K562 (cell line): Measurements from ENCODE around the gene AIF1. TPM values are rescaled to one million over a fixed set of nuclear protein-coding genes. Genes with fewer than 3 reads are reported as not detected.
A peak's percentile ranks its signal among the peaks of the same experiment; 100 is the strongest.

Experiments used
- ATAC-seq: fragments of 200-7000 bp; cut with Tn5 transposase; 3 replicates; pipeline ENCODE4 v1.9.1; 2020; ENCODE audit warnings: moderate library complexity
- BruUV-seq: library from RNA; stranded (reverse); fragments of 400-500 nt; replicated peaks from 2 replicates; lab custom pipeline; 2021; lab: Mats Ljungman, UMichigan
- CTCF ChIA-PET: fragments of 300-600 bp; formaldehyde crosslinking; extraction: SDS; loops from one replicate; lab custom pipeline; 2021; ENCODE audit warnings: low intra/inter-chr PET ratio; lab: Yijun Ruan, JAX
- POLR2A ChIA-PET: fragments of 300-600, 350-650 bp; sonication (Branson Sonifier 250); formaldehyde crosslinking; extraction: SDS; loops from one replicate; lab custom pipeline; 2021; ENCODE audit warnings: antibody characterized with exemption, inconsistent platforms; lab: Yijun Ruan, JAX
- DNase-seq, 4 experiments: peaks; one replicate each; pipeline versions ENCODE4 v3.0.0 to v3.0.0-alpha.2; 2011 to 2018; ENCODE audit warnings: low spot score in 3 of 4, mixed read lengths in 3 of 4; ENCODE audit errors: extremely low read depth in 1 of 4
- FAIRE-seq: peaks from 2 replicates; lab custom pipeline; 2011; peaks lifted over from hg19 to GRCh38; lab: Jason Lieb, UNC
- H2AFZ ChIP-seq: 2 replicates; pipeline ENCODE4 v1.6.0; 2011; ENCODE audit warnings: low read depth, low read length, control low read depth, inconsistent platforms
- H3K27ac ChIP-seq: fragments of 200-600 bp; 3 replicates; pipeline ENCODE4 v1.8.0; 2011; ENCODE audit warnings: low read depth, mild to moderate bottlenecking, control low read depth, inconsistent platforms, low read length, moderate library complexity, mixed read lengths; ENCODE audit errors: extremely low read depth
- H3K27me3 ChIP-seq, 2 experiments: fragments of 300-600 bp in 1 of 2; 2 replicates in 1 of 2; 3 replicates in 1 of 2; pipeline versions ENCODE4 v1.6.0 to v1.8.0; 2011; ENCODE audit warnings: inconsistent platforms in 2 of 2, low read length in 2 of 2, mild to moderate bottlenecking in 1 of 2, mixed read lengths in 1 of 2, moderate library complexity in 1 of 2; ENCODE audit not compliant: control insufficient read depth in 2 of 2, insufficient read depth in 2 of 2
- H3K36me3 ChIP-seq: fragments of 300-600 bp; 3 replicates; pipeline ENCODE4 v1.8.0; 2011; ENCODE audit warnings: mild to moderate bottlenecking, low read length, inconsistent platforms; ENCODE audit not compliant: control insufficient read depth, insufficient read depth
- H3K4me1 ChIP-seq, 2 experiments: fragments of 200-600 bp in 1 of 2; replicated peaks in 1 of 2; 2 replicates in 1 of 2; 3 replicates in 1 of 2; pipeline versions ENCODE4 v1.5.1 to v1.8.0; 2011; ENCODE audit warnings: inconsistent platforms in 2 of 2, low read length in 2 of 2, mild to moderate bottlenecking in 1 of 2, mixed read lengths in 1 of 2, moderate library complexity in 1 of 2; ENCODE audit not compliant: control insufficient read depth in 2 of 2, insufficient read depth in 2 of 2
- H3K4me2 ChIP-seq: 2 replicates; pipeline ENCODE4 v1.6.1; 2011; ENCODE audit warnings: low read length, control low read depth, inconsistent platforms, mixed read lengths; ENCODE audit not compliant: insufficient read depth
- H3K4me3 ChIP-seq: fragments of 200-600 bp; sonication (generic), shearing (Covaris generic); 2 replicates; pipeline ENCODE4 v1.5.1; 2016; ENCODE audit warnings: control low read depth, inconsistent platforms
- H3K79me2 ChIP-seq: fragments of 200-600 bp; 3 replicates; pipeline ENCODE4 v1.8.0; 2011; ENCODE audit warnings: low read length, inconsistent platforms; ENCODE audit not compliant: control insufficient read depth, insufficient read depth
- H3K9ac ChIP-seq, 2 experiments: 2 replicates each; pipeline versions ENCODE4 v1.6.0 to v1.6.1; 2011; ENCODE audit warnings: low read depth in 2 of 2, low read length in 2 of 2, control low read depth in 1 of 2, inconsistent platforms in 1 of 2, mild to moderate bottlenecking in 1 of 2, mixed read lengths in 1 of 2; ENCODE audit not compliant: insufficient read depth in 1 of 2
- H3K9me1 ChIP-seq: one replicate; pipeline ENCODE4 v1.6.0; 2011; ENCODE audit warnings: inconsistent platforms, mild to moderate bottlenecking, low read length, moderate library complexity; ENCODE audit not compliant: control insufficient read depth, insufficient read depth
- H3K9me3 ChIP-seq: replicated peaks from 2 replicates; pipeline ENCODE4 v1.5.1; 2011; ENCODE audit warnings: low read depth, low read length, inconsistent platforms; ENCODE audit not compliant: control insufficient read depth, insufficient read depth
- H4K20me1 ChIP-seq: replicated peaks from 2 replicates; pipeline ENCODE4 v1.6.1; 2011; ENCODE audit warnings: low read length, inconsistent platforms, mixed read lengths; ENCODE audit not compliant: control insufficient read depth, insufficient read depth
- ELF1 ChIP-seq: fragments of 200-800 bp; sonication (Bioruptor generic); IDR thresholded peaks from 2 replicates; pipeline ENCODE4 v1.6.1; 2016; ENCODE audit warnings: missing genetic modification characterization, missing compliant biosample characterization
- HNRNPK ChIP-seq: fragments of 200-400 bp; formaldehyde crosslinking; IDR thresholded peaks from one replicate; pipeline ENCODE4 v1.6.1; 2018; ENCODE audit warnings: mild to moderate bottlenecking, low read depth, low read length; ENCODE audit not compliant: poor library complexity, severe bottlenecking
- SOX6 ChIP-seq: fragments of 450-650 bp; IDR thresholded peaks from 2 replicates; pipeline ENCODE4 v1.6.1; 2014; ENCODE audit warnings: mild to moderate bottlenecking
- ZNF253 ChIP-seq: fragments of 250-450 bp; sonication (Bioruptor Pico); conservative IDR thresholded peaks from 2 replicates; pipeline ENCODE4 v1.6.1; 2021; ENCODE audit warnings: mild to moderate bottlenecking
- WGBS: fragments of 100-300 bp; shearing (Covaris generic); methylation state at CpG from one replicate; pipeline ENCODE4 v1.1.6; 2016; ENCODE audit warnings: low coverage, mixed read lengths; ENCODE audit not compliant: insufficient coverage; ENCODE audit errors: missing lambda C conversion rate; 5-methylcytosine and 5-hydroxymethylcytosine counted together
- in situ Hi-C: fragments of 300-500 bp; cut with MboI; formaldehyde crosslinking; loops from 4 replicates; pipeline ENCODE4 v1.15.0; 2018; ENCODE audit warnings: inconsistent platforms, mixed read lengths
- intact Hi-C: fragments of 100-400 bp; cut with micrococcal nuclease; formaldehyde crosslinking; loops from 2 replicates; pipeline ENCODE4 v1.14.2; 2022
- polyA plus RNA-seq, 8 experiments: library from polyadenylated mRNA; depleted of rRNA in 4 of 8; stranded (reverse) in 5 of 8; unstranded in 3 of 8; fragments of >200 nt; fragmentation: Nextera tagmentation in 2 of 8; fragmentation: Illumina TruSeq in 1 of 8; extraction: Ambion mirVana in 2 of 8; extraction: Trizol in 1 of 8; gene quantifications; 2 replicates each; pipeline versions ENCODE4 v1.2.1 to v1.2.3, GENCODE V29; 2011 to 2014; ENCODE audit warnings: inconsistent platforms in 1 of 8, missing spikeins in 1 of 8
- total RNA-seq, 7 experiments: library from RNA; depleted of rRNA in 6 of 7; stranded (reverse); fragments of >200 nt in 6 of 7; fragmentation: Illumina TruSeq in 2 of 7; extraction: Trizol in 2 of 7; gene quantifications; 2 replicates each; pipeline versions ENCODE4 v1.2.1 to v1.2.3, GENCODE V29; 2011 to 2021; ENCODE audit warnings: low replicate concordance in 1 of 7
- TF ChIP-seq, protein P1 (sequence below): fragments of 450-650 bp; IDR thresholded peaks from 2 replicates; pipeline ENCODE4 v1.6.1; 2016; ENCODE audit warnings: low read depth
- TF ChIP-seq, protein P2 (sequence below): fragments of 450-650 bp; IDR thresholded peaks from 2 replicates; pipeline ENCODE4 v1.6.1; 2017; ENCODE audit warnings: antibody characterized with exemption, mild to moderate bottlenecking

AIF1 gene
- total and polyA plus RNA-seq, 9 of the 15 experiments (the other 6 are each of a cell fraction or from before 2014, with no cell fraction given): 9.4 to 33.4 (median 19.4) TPM

DNA sequence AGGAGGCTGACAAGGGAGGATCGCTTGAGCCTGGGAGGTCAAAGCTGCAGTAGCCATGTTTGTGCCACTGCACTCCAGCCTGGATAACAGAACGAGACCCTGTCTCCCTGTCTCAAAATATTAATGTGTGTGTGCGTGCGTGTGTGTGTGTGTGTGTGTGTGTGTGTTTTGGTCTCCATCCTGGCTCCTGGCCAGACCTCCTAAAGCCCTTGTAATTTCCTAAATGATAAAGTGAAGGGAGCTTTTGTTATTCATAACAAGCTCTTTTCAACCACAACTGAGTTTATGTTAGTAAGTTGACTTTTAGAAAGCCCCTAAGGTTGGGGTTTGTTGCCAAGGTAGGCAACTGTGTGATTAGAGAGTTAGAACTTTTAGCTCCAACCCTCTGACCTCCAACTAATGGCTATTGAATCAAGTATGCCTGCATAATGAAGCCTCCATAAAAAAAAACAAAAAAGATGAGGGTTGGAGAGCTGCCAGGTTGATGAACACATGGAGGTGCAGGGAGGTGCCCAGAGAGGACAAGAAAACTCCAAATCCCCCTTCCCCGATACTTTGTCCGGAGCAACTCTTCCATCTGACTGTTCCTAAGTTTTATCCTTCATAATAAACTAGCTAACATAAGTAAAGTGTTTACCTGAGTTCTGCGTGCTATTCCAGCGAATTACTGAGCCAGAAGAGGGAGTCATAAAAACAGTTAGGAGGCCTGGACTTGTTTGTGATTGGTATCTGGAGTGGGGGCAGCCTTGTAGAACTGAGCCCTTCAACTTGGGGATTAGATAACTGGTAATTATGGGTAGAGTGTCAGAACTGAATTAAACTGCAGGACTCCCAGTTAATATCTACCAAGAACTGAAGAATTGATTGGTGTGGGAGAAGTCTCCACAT lies 5.3 kb upstream of the AIF1 start:
- Histone ChIP-seq H3K79me2 (no peaks in the 10 kb centered on the region), H3K27ac (peak overlapping the region; percentile 42; the same call in 2 of the 3 replicates), H3K27me3 (no peaks in the 10 kb centered on the region), H3K4me1 (peaks cover 13 to 22% of the 10 kb centered on the region in 2 experiments), H3K4me3 (no peak overlapping the region), H3K9ac (peak overlapping the region in 1 of 2 experiments; percentile 5; a peak in 2 of 4 replicates), H3K9me3 (no peaks in the 10 kb centered on the region), H3K4me2 (peak overlapping the region; percentile 34; the same call in 1 of the 2 replicates), H2AFZ (peak overlapping the region; percentile 83), H3K9me1 (no peaks in the 10 kb centered on the region), H4K20me1 (no peaks in the 10 kb centered on the region), H3K36me3 (no peaks in the 10 kb centered on the region)
- in situ Hi-C loops (no loop called here), intact Hi-C loops (no loop called here)
- WGBS: 40% methylated on average over 8 of the region's 8 CpGs
- ChIA-PET POLR2A (interaction anchor here (0.5 to 2.2 kb wide), 10 partner anchors 10 to 81 kb away, joined by 3 to 16 read pairs (median 4); partner anchors contain the start of genes BAG6, DDX39B, NCR3 and PRRC2A), CTCF (interaction anchor here (0.5 to 0.7 kb wide), 2 partner anchors 223 to 253 kb away, joined by 3 to 5 read pairs; no protein-coding TSS in a partner anchor)
- ATAC-seq (peak; percentile 65), FAIRE-seq (peak; percentile 57), DNase-seq (peak in 1 of 4 experiments; percentile 42)
- no TSS peak for BruUV-seq
- TF ChIP-seq HNRNPK (no peak), ZNF253 (no peak), SOX6 (0 out of 2 replicates have a peak, but pooled peaks have one; percentile 23), ELF1 (tag) (no peak)
- TF ChIP-seq, protein P1, sequence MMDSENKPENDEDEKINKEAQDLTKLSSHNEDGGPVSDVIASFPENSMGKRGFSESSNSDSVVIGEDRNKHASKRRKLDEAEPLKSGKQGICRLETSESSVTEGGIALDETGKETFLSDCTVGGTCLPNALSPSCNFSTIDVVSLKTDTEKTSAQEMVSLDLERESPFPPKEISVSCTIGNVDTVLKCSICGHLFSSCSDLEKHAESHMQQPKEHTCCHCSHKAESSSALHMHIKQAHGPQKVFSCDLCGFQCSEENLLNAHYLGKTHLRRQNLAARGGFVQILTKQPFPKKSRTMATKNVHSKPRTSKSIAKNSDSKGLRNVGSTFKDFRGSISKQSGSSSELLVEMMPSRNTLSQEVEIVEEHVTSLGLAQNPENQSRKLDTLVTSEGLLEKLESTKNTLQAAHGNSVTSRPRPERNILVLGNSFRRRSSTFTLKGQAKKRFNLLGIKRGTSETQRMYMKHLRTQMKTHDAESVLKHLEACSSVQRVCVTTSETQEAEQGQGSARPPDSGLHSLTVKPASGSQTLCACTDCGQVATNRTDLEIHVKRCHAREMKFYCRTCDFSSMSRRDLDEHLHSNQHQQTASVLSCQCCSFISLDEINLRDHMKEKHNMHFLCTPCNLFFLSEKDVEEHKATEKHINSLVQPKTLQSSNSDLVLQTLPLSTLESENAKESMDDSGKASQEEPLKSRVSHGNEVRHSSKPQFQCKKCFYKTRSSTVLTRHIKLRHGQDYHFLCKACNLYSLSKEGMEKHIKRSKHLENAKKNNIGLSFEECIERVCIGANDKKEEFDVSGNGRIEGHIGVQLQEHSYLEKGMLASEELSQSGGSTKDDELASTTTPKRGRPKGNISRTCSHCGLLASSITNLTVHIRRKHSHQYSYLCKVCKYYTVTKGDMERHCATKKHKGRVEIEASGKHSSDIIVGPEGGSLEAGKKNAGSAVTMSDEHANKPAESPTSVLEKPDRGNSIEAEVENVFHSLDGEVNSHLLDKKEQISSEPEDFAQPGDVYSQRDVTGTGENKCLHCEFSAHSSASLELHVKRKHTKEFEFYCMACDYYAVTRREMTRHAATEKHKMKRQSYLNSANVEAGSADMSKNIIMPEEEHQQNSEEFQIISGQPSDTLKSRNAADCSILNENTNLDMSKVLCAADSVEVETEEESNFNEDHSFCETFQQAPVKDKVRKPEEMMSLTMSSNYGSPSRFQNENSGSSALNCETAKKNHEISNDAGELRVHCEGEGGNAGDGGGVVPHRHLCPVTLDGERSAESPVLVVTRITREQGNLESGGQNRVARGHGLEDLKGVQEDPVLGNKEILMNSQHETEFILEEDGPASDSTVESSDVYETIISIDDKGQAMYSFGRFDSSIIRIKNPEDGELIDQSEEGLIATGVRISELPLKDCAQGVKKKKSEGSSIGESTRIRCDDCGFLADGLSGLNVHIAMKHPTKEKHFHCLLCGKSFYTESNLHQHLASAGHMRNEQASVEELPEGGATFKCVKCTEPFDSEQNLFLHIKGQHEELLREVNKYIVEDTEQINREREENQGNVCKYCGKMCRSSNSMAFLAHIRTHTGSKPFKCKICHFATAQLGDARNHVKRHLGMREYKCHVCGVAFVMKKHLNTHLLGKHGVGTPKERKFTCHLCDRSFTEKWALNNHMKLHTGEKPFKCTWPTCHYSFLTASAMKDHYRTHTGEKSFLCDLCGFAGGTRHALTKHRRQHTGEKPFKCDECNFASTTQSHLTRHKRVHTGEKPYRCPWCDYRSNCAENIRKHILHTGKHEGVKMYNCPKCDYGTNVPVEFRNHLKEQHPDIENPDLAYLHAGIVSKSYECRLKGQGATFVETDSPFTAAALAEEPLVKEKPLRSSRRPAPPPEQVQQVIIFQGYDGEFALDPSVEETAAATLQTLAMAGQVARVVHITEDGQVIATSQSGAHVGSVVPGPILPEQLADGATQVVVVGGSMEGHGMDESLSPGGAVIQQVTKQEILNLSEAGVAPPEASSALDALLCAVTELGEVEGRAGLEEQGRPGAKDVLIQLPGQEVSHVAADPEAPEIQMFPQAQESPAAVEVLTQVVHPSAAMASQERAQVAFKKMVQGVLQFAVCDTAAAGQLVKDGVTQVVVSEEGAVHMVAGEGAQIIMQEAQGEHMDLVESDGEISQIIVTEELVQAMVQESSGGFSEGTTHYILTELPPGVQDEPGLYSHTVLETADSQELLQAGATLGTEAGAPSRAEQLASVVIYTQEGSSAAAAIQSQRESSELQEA: no peak
- TF ChIP-seq, protein P2, sequence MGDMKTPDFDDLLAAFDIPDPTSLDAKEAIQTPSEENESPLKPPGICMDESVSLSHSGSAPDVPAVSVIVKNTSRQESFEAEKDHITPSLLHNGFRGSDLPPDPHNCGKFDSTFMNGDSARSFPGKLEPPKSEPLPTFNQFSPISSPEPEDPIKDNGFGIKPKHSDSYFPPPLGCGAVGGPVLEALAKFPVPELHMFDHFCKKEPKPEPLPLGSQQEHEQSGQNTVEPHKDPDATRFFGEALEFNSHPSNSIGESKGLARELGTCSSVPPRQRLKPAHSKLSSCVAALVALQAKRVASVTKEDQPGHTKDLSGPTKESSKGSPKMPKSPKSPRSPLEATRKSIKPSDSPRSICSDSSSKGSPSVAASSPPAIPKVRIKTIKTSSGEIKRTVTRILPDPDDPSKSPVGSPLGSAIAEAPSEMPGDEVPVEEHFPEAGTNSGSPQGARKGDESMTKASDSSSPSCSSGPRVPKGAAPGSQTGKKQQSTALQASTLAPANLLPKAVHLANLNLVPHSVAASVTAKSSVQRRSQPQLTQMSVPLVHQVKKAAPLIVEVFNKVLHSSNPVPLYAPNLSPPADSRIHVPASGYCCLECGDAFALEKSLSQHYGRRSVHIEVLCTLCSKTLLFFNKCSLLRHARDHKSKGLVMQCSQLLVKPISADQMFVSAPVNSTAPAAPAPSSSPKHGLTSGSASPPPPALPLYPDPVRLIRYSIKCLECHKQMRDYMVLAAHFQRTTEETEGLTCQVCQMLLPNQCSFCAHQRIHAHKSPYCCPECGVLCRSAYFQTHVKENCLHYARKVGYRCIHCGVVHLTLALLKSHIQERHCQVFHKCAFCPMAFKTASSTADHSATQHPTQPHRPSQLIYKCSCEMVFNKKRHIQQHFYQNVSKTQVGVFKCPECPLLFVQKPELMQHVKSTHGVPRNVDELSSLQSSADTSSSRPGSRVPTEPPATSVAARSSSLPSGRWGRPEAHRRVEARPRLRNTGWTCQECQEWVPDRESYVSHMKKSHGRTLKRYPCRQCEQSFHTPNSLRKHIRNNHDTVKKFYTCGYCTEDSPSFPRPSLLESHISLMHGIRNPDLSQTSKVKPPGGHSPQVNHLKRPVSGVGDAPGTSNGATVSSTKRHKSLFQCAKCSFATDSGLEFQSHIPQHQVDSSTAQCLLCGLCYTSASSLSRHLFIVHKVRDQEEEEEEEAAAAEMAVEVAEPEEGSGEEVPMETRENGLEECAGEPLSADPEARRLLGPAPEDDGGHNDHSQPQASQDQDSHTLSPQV: peak; percentile 66
